Measurements from ENCODE around the gene FOXO1. TPM values are rescaled to one million over a fixed set of nuclear protein-coding genes. Genes with fewer than 3 reads are reported as not detected.

Gene FOXO1
- total RNA-seq, 1 donor = 7.6 TPM

- Histone ChIP-seq H4K20me1 (ENCODE audit: insufficient read depth, low read length) (peaks cover 2% of the 10 kb centered on the region), H2AFZ (ENCODE audit: low read length) (no peak overlapping the region), H3K4me1 (ENCODE audit: insufficient read depth, low read length) (peaks cover 2% of the 10 kb centered on the region), H3K79me2 (ENCODE audit: insufficient read depth, low read length) (peaks cover 19% of the 10 kb centered on the region), H3K4me2 (ENCODE audit: insufficient read depth, low read length) (no peak overlapping the region), H3K36me3 (ENCODE audit: insufficient read depth, low read length) (no peaks in the 10 kb centered on the region), H3K27ac (ENCODE audit: low read depth, low read length) (no peak overlapping the region), H3K9me3 (ENCODE audit: low read depth, low read length) (no peaks in the 10 kb centered on the region), H3K4me3 (ENCODE audit: insufficient read depth, low read length) (no peak overlapping the region), H3K27me3 (ENCODE audit: insufficient read depth, low read length) (no peaks in the 10 kb centered on the region)
- TF ChIP-seq CTCF (IDR thresholded peaks at IDR 0.05; ENCODE audit: extremely low read depth, low read depth, low read length) = no peak
- DNase-seq (ENCODE audit: insufficient read length, low spot score, missing footprints) = no peak
Measured at GRCh38 chr13:40612041-40612440, 54.4 kb downstream of the FOXO1 start.

- Histone ChIP-seq H3K4me2 (ENCODE audit: insufficient read depth, low read length) (no peak overlapping the region), H3K79me2 (ENCODE audit: insufficient read depth, low read length) (peaks cover 23% of the 10 kb centered on the region)
- no peak for TF ChIP-seq CTCF (IDR thresholded peaks at IDR 0.05; ENCODE audit: extremely low read depth, low read depth, low read length)
Measured at GRCh38 chr13:40611635-40612034, 54.8 kb downstream of the FOXO1 start.

GRCh38 chr13:40611004-40611403 lies 55.4 kb downstream of the FOXO1 start:
- no peaks in the 10 kb centered on the region for H3K36me3 ChIP-seq (ENCODE audit: insufficient read depth, low read length)
- no peaks in the 10 kb centered on the region for H3K9me3 ChIP-seq (ENCODE audit: low read depth, low read length)
- no peak overlapping the region for H2AFZ ChIP-seq (ENCODE audit: low read length)
- H3K27me3 ChIP-seq (ENCODE audit: insufficient read depth, low read length) = no peaks in the 10 kb centered on the region
- H3K4me2 ChIP-seq (ENCODE audit: insufficient read depth, low read length) = no peak overlapping the region
- peaks cover 24% of the 10 kb centered on the region for H3K79me2 ChIP-seq (ENCODE audit: insufficient read depth, low read length)
- no peak overlapping the region for H3K27ac ChIP-seq (ENCODE audit: low read depth, low read length)
- H3K4me1 ChIP-seq (ENCODE audit: insufficient read depth, low read length) = peaks cover 2% of the 10 kb centered on the region
- DNase-seq (ENCODE audit: insufficient read length, low spot score, missing footprints) = no peak
- no peak for TF ChIP-seq CTCF (IDR thresholded peaks at IDR 0.05; ENCODE audit: extremely low read depth, low read depth, low read length)
- peaks cover 2% of the 10 kb centered on the region for H4K20me1 ChIP-seq (ENCODE audit: insufficient read depth, low read length)
- no peak overlapping the region for H3K4me3 ChIP-seq (ENCODE audit: insufficient read depth, low read length)

More at GRCh38 chr13:40611635-40612034, 54.8 kb downstream of the FOXO1 start:
- H4K20me1 ChIP-seq (ENCODE audit: insufficient read depth, low read length) = peaks cover 2% of the 10 kb centered on the region
- DNase-seq (ENCODE audit: insufficient read length, low spot score, missing footprints) = no peak
- no peaks in the 10 kb centered on the region for H3K9me3 ChIP-seq (ENCODE audit: low read depth, low read length)
- H2AFZ ChIP-seq (ENCODE audit: low read length) = no peak overlapping the region
- no peak overlapping the region for H3K4me3 ChIP-seq (ENCODE audit: insufficient read depth, low read length)
- H3K4me1 ChIP-seq (ENCODE audit: insufficient read depth, low read length) = peaks cover 2% of the 10 kb centered on the region
- H3K27me3 ChIP-seq (ENCODE audit: insufficient read depth, low read length) = no peaks in the 10 kb centered on the region
- H3K27ac ChIP-seq (ENCODE audit: low read depth, low read length) = no peak overlapping the region
- H3K36me3 ChIP-seq (ENCODE audit: insufficient read depth, low read length) = no peaks in the 10 kb centered on the region

- no peaks in the 10 kb centered on the region for H3K36me3 ChIP-seq (ENCODE audit: insufficient read depth, low read length)
- peak; percentile 21 for DNase-seq (ENCODE audit: insufficient read length, low spot score, missing footprints)
- no peak overlapping the region for H3K27ac ChIP-seq (ENCODE audit: low read depth, low read length)
- H3K4me2 ChIP-seq (ENCODE audit: insufficient read depth, low read length) = no peak overlapping the region
- H3K27me3 ChIP-seq (ENCODE audit: insufficient read depth, low read length) = no peaks in the 10 kb centered on the region
- H3K79me2 ChIP-seq (ENCODE audit: insufficient read depth, low read length) = peaks cover 27% of the 10 kb centered on the region
- TF ChIP-seq CTCF (IDR thresholded peaks at IDR 0.05; ENCODE audit: extremely low read depth, low read depth, low read length) = no peak
- peaks cover 2% of the 10 kb centered on the region for H4K20me1 ChIP-seq (ENCODE audit: insufficient read depth, low read length)
- peaks cover 2% of the 10 kb centered on the region for H3K4me1 ChIP-seq (ENCODE audit: insufficient read depth, low read length)
- no peaks in the 10 kb centered on the region for H3K9me3 ChIP-seq (ENCODE audit: low read depth, low read length)
- H3K4me3 ChIP-seq (ENCODE audit: insufficient read depth, low read length) = no peak overlapping the region
- H2AFZ ChIP-seq (ENCODE audit: low read length) = no peak overlapping the region
Measured at GRCh38 chr13:40609972-40610726, 56.3 kb downstream of the FOXO1 start.
